Measurements from ENCODE around the gene KYAT1. TPM values are rescaled to one million over a fixed set of nuclear protein-coding genes. Genes with fewer than 3 reads are reported as not detected.

Gene KYAT1
- total and polyA plus RNA-seq, 2 of the 8 experiments (the other 6 are each of a cell fraction or from before 2014, with no cell fraction given), result 30.4 to 42.2 TPM

DNA sequence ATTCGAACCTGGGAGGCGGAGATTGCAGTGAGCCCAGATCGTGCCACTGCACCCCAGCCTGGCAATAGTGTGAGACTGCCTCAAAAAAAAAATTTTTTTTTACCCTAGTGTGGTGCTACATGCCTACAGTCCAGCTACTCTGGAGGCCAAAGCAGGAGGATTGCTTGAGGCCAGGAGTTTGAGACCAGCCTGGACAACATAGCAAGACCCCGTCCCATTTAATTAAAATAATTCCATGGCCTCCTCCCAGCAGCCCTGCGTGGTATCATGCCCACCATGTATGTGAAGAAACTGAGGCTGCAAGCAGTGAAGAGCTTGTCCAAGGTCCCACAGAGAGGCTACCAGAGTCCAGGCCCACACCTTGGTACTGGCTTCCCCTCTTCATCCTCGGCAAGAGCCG is 19.6 kb upstream of the KYAT1 start (continued):
- TF ChIP-seq PHF8 (conservative IDR thresholded peaks at IDR 0.05; ENCODE audit: low read depth, low read length), result no peak
- TF ChIP-seq TEAD4 (IDR thresholded peaks at IDR 0.05; ENCODE audit: low read depth, low read length), result no peak
- TF ChIP-seq USF2 (IDR thresholded peaks at IDR 0.05; ENCODE audit: low read length), result no peak
- TF ChIP-seq SRF (IDR thresholded peaks at IDR 0.05; ENCODE audit: low read depth, low read length), result no peak
- no peak for TF ChIP-seq POU5F1 (IDR thresholded peaks at IDR 0.05; ENCODE audit: low read depth, low read length)
- no peak for TF ChIP-seq TBP (IDR thresholded peaks at IDR 0.05; ENCODE audit: low read depth, low read length)
- no peak for TF ChIP-seq RNF2 (IDR thresholded peaks at IDR 0.05; ENCODE audit: borderline replicate concordance, low read depth, low read length, missing control alignments, poor library complexity, severe bottlenecking)
- no peak for TF ChIP-seq JUND (IDR thresholded peaks at IDR 0.05; ENCODE audit: low read length)

Measured in H1 (cell line).